Activated CD4-positive, alpha-beta T cell treated with anti-CD3 and anti-CD28 coated beads, Interleukin-2, amount 50 U/mL, for 1 hour (primary cell): ENCODE data around the gene ZNF597.
A peak's percentile ranks its signal among the peaks of the same experiment; 100 is the strongest.
"Not testable (repeated sequence)": the region's sequence is repeated elsewhere in the genome, so short reads cannot be mapped to it uniquely, and the experiment has no call there.

ENCODE experiments used
- DNase-seq: peaks from one replicate; pipeline ENCODE4 v3.0.0-alpha.2; 2020

The ZNF597 gene

DNA sequence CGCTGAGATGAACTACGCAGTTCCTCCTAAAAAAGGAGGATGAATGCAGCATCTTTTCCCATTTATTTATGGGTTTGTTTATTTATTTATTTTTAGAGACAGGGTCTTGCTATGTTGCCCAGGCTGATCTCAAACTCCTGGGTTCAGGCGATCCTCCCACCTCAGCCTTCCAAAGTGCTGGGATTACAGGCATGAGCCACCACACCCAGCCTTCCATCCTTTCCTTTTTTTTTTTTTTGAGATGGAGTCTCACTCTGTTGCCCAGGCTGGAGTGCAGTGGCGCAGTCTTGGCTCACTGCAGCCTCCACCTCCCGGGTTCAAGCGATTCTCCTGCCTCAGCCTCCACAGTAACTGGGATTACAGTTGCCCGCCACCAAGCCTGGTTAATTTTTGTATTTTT lies 31.6 kb upstream of the ZNF597 start:
- not testable (repeated sequence) for DNase-seq

DNA sequence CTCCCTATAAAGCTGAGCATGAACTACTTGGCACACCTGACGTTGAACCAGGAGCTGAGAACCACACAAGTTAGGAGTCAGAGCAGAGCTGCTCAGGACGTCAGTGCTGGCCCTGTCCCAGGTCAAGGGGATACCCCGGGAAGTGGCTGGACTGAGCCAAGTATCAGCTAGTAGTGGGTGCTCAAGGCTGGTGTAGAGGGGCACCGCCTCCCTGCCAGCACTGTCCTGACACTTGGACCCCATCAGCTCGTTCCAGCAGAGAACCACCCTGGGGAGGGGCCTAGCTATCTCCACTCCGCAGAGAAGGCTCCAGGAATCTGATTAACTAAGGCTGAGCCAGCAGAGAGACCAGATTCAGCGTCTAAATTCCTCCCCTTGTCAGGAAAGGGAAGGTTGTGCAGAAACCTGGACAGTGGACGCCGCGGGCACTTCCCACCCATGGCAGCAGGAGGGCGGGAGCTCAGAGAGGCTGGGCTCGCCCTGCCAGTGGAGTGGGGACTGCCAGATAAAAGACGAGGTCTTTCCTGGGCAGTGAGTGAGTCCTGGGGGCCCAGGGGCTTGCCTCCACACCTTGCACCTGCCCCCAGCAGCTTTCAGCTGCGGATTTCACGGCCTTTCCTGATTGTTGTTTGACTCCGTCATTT lies 31.0 kb upstream of the ZNF597 start:
- DNase-seq, result no peak

GRCh38 chr16:3473596-3473943 lies 30.3 kb upstream of the ZNF597 start:
- not testable (repeated sequence) for DNase-seq

GRCh38 chr16:3472878-3473595 lies 29.7 kb upstream of the ZNF597 start:
- no peak for DNase-seq

GRCh38 chr16:3471518-3472176 lies 28.3 kb upstream of the ZNF597 start:
- no peak for DNase-seq

DNA sequence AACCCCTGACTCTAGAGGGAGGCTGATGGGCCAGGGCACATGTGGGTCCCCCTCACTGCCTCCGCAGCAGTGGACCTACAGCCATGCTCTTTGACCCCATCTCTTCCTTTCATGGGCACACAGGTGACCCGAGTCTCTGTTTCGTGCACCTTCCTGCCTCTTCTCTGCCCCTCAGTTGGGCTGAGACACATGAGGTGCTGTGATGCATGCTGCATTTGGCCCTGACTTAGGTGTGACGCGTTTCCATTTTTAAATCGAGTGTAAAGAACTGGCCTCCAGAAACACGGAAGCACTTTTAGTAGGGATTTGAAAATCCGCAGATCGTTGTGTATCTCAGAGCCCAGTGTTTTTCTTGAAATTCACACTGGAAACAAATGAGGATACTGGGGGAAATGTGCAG lies 27.4 kb upstream of the ZNF597 start:
- no peak for DNase-seq

- no peak for DNase-seq
Measured at GRCh38 chr16:3469736-3470135, 26.4 kb upstream of the ZNF597 start.

- no peak for DNase-seq
Measured at GRCh38 chr16:3468501-3468900, 25.2 kb upstream of the ZNF597 start.

GRCh38 chr16:3467921-3468320 lies 24.6 kb upstream of the ZNF597 start:
- DNase-seq, result no peak

DNA sequence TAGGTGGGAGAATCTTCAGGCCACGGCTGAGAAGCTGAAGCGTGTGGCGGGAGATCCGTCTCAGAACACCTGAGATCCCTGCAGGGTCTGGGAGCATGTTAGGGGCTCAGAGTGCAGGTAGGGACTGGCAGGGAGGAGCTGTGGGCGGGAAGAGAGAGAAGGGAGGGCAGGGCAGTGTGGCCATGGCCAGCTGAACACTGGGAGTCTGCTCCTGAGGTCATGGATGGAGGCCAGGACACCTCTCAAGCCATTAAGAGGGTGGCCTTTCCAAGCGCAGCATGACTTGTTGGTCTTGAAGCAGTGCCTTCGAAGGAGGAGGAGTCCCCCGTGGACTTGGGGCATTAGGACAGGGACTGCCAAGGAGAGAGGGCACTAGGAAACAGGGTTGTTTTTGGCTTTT lies 23.9 kb upstream of the ZNF597 start:
- no peak for DNase-seq

DNA sequence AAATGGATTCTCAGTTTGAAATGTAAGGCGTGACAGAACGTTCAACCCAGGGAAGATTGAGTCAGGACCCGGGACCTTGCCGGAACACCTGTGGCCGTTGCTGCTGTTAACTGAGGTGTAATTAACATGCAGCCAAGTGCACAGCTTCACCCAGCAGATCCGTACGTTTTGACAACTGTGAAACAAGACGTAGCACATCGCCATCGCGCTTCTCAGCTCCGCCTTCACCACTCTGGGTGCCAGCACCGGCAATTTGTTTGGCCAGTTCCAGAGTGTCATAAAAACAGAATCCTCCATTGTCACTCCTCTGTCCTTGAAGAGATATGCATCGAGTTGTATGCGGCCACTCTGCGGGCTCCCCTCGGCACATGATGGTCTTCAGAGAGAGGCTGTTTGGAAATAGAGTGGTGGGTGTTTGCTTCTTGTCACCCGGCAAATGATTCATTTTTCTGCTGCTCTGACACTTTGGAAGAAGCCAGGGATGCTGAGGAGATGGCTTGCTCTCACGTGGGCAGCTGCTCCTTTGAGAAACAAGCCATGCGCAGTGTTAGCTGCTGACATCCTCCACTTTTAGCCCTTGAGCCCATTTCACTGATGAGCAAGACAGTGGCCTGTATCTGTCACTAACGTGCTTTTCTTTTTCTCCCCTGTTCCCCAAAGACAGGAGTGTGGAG lies 22.7 kb upstream of the ZNF597 start:
- DNase-seq, result no peak

GRCh38 chr16:3465301-3465700 lies 22.0 kb upstream of the ZNF597 start:
- no peak for DNase-seq

DNA sequence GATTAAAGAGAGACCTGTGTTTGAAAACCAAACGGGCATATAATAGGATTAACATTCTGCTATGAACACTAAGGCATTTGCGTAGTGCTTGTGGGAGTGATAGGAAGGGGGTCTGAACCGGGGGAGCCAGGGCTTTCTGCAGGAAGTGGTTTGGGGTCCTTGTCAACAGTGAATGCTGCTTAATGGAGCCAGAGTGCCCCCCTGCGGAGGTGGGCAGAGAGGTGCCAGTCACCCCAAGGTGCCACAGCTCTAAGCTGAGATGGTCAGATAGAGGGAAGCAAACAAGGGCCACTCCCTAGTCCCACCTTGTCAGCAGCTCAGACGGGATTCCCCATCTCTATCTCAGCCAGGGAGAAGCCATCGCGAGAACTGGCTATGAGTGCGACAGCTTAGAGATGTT lies 17.8 kb upstream of the ZNF597 start:
- peak; percentile 25 for DNase-seq

DNA sequence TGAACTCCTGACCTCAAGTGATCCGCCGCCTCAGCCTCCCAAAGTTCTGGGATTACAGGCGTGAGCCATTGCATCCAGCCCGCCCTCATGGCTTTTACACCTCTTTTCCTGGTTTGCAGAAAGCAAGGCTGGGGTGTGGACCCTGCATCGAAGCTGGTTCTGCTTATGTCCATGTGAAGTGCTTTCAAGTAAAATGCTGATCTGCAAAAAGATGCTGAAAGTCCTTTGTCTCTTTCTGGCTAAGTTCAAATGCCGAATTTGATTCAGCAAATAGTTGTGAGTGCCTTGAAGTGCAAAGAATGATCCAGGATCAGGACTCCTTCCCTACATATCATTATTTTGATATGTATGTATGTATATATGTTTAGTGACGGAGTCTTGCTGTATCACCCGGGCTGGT lies 17.3 kb upstream of the ZNF597 start:
- no peak for DNase-seq

DNA sequence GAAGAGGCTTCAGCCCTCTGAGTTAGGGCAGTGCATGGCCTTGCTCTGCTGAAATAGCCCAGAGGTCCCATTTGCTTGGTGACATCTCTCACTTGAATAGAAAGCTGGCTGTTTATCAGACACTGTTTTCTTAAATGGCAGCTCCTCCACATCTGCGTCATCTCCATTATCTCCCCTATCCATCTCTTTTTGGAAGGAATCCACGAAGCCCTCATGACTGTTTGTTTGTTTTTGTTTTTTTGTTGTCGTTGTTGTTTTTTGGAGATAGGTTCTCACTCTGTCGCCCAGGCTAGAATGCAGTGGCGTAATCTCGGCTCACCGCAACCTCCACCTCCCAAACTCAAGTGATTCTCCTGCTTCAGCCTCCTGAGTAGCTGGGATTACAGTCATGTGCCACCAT lies 16.8 kb upstream of the ZNF597 start:
- DNase-seq, result no peak

DNA sequence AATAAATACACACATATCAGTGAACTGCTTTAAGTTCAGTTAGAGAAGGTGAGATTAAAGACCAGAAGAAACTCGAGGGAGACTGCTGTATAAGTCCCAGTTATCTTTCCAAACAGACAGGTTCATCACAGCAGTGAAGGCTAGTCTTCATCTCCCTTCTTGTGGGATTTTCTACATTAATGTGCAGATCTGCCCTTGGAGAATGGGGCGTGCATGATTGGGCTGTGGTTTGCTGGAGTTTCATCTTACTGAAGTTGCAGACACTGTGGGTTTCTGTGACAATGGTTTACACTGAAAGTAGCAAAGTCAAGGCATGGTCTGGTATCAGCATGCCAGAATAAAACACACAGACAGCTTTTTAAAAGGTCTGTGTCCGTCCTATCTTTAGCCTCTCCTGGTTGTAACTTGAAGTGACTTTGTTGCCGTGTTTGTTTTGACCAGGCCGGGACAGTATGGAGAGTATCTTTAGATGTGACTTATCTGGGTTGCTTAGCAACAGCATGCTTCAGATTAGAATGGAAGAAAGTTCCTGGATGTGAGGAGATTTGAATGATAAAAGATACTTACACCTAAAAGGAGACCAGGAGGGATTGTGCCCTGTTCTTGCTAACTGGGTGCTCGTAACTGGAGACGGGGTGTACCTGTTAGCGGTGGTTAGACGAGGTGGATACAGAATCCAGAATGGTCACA lies 16.2 kb upstream of the ZNF597 start:
- DNase-seq, result no peak

GRCh38 chr16:3458852-3459361 lies 15.6 kb upstream of the ZNF597 start:
- DNase-seq, result no peak

- no peak for DNase-seq
Measured at GRCh38 chr16:3458278-3458851, 15.1 kb upstream of the ZNF597 start.

GRCh38 chr16:3457434-3458252 lies 14.3 kb upstream of the ZNF597 start:
- peak; percentile 87 for DNase-seq

GRCh38 chr16:3454631-3455147 lies 11.4 kb upstream of the ZNF597 start:
- no peak for DNase-seq

GRCh38 chr16:3454093-3454492 lies 10.8 kb upstream of the ZNF597 start:
- no peak for DNase-seq

GRCh38 chr16:3444032-3444388 lies 706 bp upstream of the ZNF597 start:
- no peak for DNase-seq
